ENCODE results near the gene ADAMTS9. TPM values are rescaled to one million over a fixed set of nuclear protein-coding genes. Genes with fewer than 3 reads are reported as not detected.

The ADAMTS9 gene
- total RNA-seq, 4 donors from 2014 or later = 6.3 to 20.1 (median 13.0) TPM

DNA sequence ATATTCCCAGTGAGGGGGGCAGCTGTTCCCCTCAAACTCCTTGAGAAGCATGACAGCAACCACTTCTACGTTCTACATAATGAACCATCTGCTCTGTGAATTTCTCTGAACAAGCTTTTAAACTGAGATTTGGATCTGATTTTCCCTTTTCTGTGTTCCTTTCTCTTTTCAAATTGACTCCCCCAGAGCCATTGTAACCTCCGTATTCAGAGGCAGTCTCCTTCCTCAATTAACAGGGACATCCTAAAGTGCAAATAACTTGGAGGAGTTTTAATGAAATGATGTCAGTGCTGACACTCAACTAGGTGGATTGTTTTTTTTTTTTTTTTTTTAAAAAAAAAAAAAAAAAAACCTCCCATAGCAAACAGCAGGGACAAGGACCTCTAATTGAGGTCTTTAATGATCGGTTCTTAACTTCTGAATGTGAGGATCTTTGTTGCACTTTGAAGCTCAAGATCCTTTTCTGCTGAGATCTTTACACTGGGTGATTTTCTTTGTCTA is 48.8 kb downstream of the ADAMTS9 start:
- intact Hi-C loops (cut with DNase I; ENCODE audit: low total_unique reads) = no loop called here
- Histone ChIP-seq H3K4me3 (no peak overlapping the region), H3K36me3 (no peaks in the 10 kb centered on the region), H3K27me3 (no peaks in the 10 kb centered on the region), H3K4me1 (peaks cover 0 to 8% (median 6%) of the 10 kb centered on the region in 4 donors), H3K9me3 (no peaks in the 10 kb centered on the region), H3K27ac (no peak overlapping the region)
- in situ Hi-C loops (cut with MboI; ENCODE audit: low pct_ligation_motif_present in 1 of 4, low pct_unique_long_range_greater_than_20kb in 1 of 4, low sequenced_read_pairs in 3 of 4) = no loop called here
- TF ChIP-seq CTCF (IDR thresholded peaks at IDR 0.05) = no peak
- TF ChIP-seq POLR2A (IDR thresholded peaks at IDR 0.05) = no peak
- TF ChIP-seq POLR2AphosphoS5 (IDR thresholded peaks at IDR 0.05) = no peak
- TF ChIP-seq EP300 (IDR thresholded peaks at IDR 0.05; ENCODE audit: low read depth) = no peak
- DNase-seq = no peak
- 76 to 90% methylated on average over 3 of the region's 3 CpGs for WGBS, 2 donors (ENCODE audit: low coverage in 1 of 2)

GRCh38 chr3:64638511-64638910 is 49.3 kb downstream of the ADAMTS9 start:
- in situ Hi-C loops (cut with MboI; ENCODE audit: low pct_ligation_motif_present in 1 of 4, low pct_unique_long_range_greater_than_20kb in 1 of 4, low sequenced_read_pairs in 3 of 4) = no loop called here
- DNase-seq = no peak
- no peaks in the 10 kb centered on the region for H3K27me3 ChIP-seq
- 65 to 92% methylated on average over 3 of the region's 3 CpGs for WGBS, 2 donors (ENCODE audit: low coverage in 1 of 2)
- intact Hi-C loops (cut with DNase I; ENCODE audit: low total_unique reads) = no loop called here
- no peak overlapping the region for H3K27ac ChIP-seq
- H3K9me3 ChIP-seq = no peaks in the 10 kb centered on the region
- H3K4me1 ChIP-seq = peaks cover 0 to 8% (median 6%) of the 10 kb centered on the region in 4 donors
- H3K4me3 ChIP-seq = no peak overlapping the region
- no peaks in the 10 kb centered on the region for H3K36me3 ChIP-seq
- no peak for TF ChIP-seq EP300 (IDR thresholded peaks at IDR 0.05; ENCODE audit: low read depth)
- no peak for TF ChIP-seq POLR2A (IDR thresholded peaks at IDR 0.05)
- no peak for TF ChIP-seq CTCF (IDR thresholded peaks at IDR 0.05)
- no peak for TF ChIP-seq POLR2AphosphoS5 (IDR thresholded peaks at IDR 0.05)

- in situ Hi-C loops (cut with MboI; ENCODE audit: low pct_ligation_motif_present in 1 of 4, low pct_unique_long_range_greater_than_20kb in 1 of 4, low sequenced_read_pairs in 3 of 4) = no loop called here
- no peak for TF ChIP-seq POLR2AphosphoS5 (IDR thresholded peaks at IDR 0.05)
- TF ChIP-seq EP300 (IDR thresholded peaks at IDR 0.05; ENCODE audit: low read depth) = no peak
- no peak for TF ChIP-seq POLR2A (IDR thresholded peaks at IDR 0.05)
- TF ChIP-seq CTCF (IDR thresholded peaks at IDR 0.05) = no peak
- intact Hi-C loops (cut with DNase I; ENCODE audit: low total_unique reads) = no loop called here
- H3K36me3 ChIP-seq = no peaks in the 10 kb centered on the region
- no peaks in the 10 kb centered on the region for H3K27me3 ChIP-seq
- H3K4me1 ChIP-seq = no peaks in the 10 kb centered on the region
- no peak overlapping the region for H3K27ac ChIP-seq
- DNase-seq = no peak
- H3K9me3 ChIP-seq = no peaks in the 10 kb centered on the region
- H3K4me3 ChIP-seq = no peak overlapping the region
- WGBS, 2 donors (ENCODE audit: low coverage in 1 of 2) = 78 to 100% methylated on average over 3 to 6 of the region's 6 CpGs
Observed at GRCh38 chr3:64634417-64634816, 53.4 kb downstream of the ADAMTS9 start.

DNA sequence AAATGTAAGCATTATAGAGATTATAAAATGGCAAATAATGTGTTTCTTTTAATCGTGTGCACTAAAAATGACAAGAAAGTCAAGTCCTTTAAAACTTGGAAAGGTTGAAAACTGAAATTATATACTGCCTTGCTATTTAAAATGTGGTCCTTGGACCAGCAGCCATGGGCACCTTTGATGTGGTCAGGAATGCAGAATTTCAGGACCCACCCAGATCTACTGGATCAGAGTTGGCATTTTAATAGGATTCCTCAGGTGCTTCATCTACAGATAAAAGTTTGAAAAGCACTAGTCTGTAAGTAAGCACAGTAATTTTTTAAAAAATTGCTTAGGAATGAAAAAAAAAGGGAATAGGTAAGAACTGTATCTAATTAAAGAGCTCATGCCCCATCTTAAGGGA is 55.8 kb downstream of the ADAMTS9 start:
- in situ Hi-C loops (cut with MboI; ENCODE audit: low pct_ligation_motif_present in 1 of 4, low pct_unique_long_range_greater_than_20kb in 1 of 4, low sequenced_read_pairs in 3 of 4) = no loop called here
- WGBS, 2 donors (ENCODE audit: low coverage in 1 of 2) = 83 to 88% methylated on average over 1 of the region's 1 CpG
- no peak overlapping the region for H3K27ac ChIP-seq
- intact Hi-C loops (cut with DNase I; ENCODE audit: low total_unique reads) = no loop called here
- H3K27me3 ChIP-seq = no peaks in the 10 kb centered on the region
- no peak overlapping the region for H3K4me3 ChIP-seq
- no peaks in the 10 kb centered on the region for H3K9me3 ChIP-seq
- H3K4me1 ChIP-seq = no peaks in the 10 kb centered on the region
- TF ChIP-seq EP300 (IDR thresholded peaks at IDR 0.05; ENCODE audit: low read depth) (no peak), CTCF (IDR thresholded peaks at IDR 0.05) (no peak)
- no peak for DNase-seq
- no peaks in the 10 kb centered on the region for H3K36me3 ChIP-seq
